MM.1S (cell line): Measurements from ENCODE around the gene KCNMB2.

ENCODE experiments used
- CTCF ChIP-seq: fragments of 300-600 bp; sonication (generic); IDR thresholded peaks from 2 replicates; pipeline ENCODE4 v1.5.1; 2016; ENCODE audit warnings: antibody characterized with exemption, low read length, mixed read lengths
- EZH2phosphoT487 ChIP-seq: fragments of 300-600 bp; sonication (generic); IDR thresholded peaks from 2 replicates; pipeline ENCODE4 v1.6.1; 2018; ENCODE audit warnings: antibody characterized with exemption, low read length

- TF ChIP-seq CTCF (no peak), EZH2phosphoT487 (no peak)
These were observed 204.8 kb downstream of the KCNMB2 start for GRCh38 chr3:178741020-178741419.
